Tibial nerve (tissue), 4 donors: ENCODE results near the gene SPATA20. TPM values are rescaled to one million over a fixed set of nuclear protein-coding genes. Genes with fewer than 3 reads are reported as not detected.

Experiments
- DNase-seq, 2 donors: peaks; one replicate each; pipeline ENCODE4 v3.0.0-alpha.2; 2019; ENCODE audit warnings: low spot score in 2 of 2
- H3K27ac ChIP-seq, 4 donors: fragments of 200-600 bp; sonication (generic) in 3 of 4; one replicate each; pipeline ENCODE4 v1.5.1; 2017 to 2019; ENCODE audit warnings: mild to moderate bottlenecking in 1 of 4
- H3K27me3 ChIP-seq, 2 donors: fragments of 200-600 bp; sonication (generic) in 1 of 2; one replicate each; pipeline versions ENCODE4 v1.5.1 to v1.6.0; 2017 to 2019
- H3K36me3 ChIP-seq, 3 donors: fragments of 200-600 bp; sonication (generic); one replicate each; pipeline ENCODE4 v1.5.1; 2018 to 2019
- H3K4me1 ChIP-seq, 4 donors: fragments of 200-600 bp; sonication (generic) in 3 of 4; one replicate each; pipeline ENCODE4 v1.5.1; 2017 to 2019
- H3K4me3 ChIP-seq, 4 donors: fragments of 200-600 bp; sonication (generic) in 3 of 4; one replicate each; pipeline ENCODE4 v1.5.1; 2017 to 2019; ENCODE audit warnings: mild to moderate bottlenecking in 1 of 4, moderate library complexity in 1 of 4
- H3K9me3 ChIP-seq, 4 donors: fragments of 200-600 bp; sonication (generic) in 3 of 4; one replicate each; pipeline ENCODE4 v1.5.1; 2017 to 2019
- EP300 ChIP-seq, 2 donors: sonication (generic); formaldehyde crosslinking; IDR thresholded peaks; one replicate each; pipeline ENCODE4 v1.6.1; 2017; ENCODE audit warnings: antibody characterized with exemption in 2 of 2, mild to moderate bottlenecking in 1 of 2
- POLR2A ChIP-seq, 2 donors: fragments of 450-650 bp; IDR thresholded peaks; one replicate each; pipeline ENCODE4 v1.6.1; 2017; ENCODE audit warnings: antibody characterized with exemption in 2 of 2, mild to moderate bottlenecking in 2 of 2, moderate library complexity in 2 of 2
- WGBS, 2 donors: methylation state at CpG; one replicate each; pipeline ENCODE4 v1.1.5; 2018; 5-methylcytosine and 5-hydroxymethylcytosine counted together
- total RNA-seq, 4 donors: library from RNA; depleted of rRNA; stranded (reverse); fragments of >200 nt; gene quantifications; one replicate each; pipeline ENCODE4 v1.1.0, GENCODE V29; 2016
- TF ChIP-seq, protein P1 (sequence below), 5 experiments: fragments of 200-600 bp in 3 of 5; fragments of 450-650 bp in 2 of 5; sonication (generic) in 3 of 5; IDR thresholded peaks; one replicate each; pipeline ENCODE4 v1.5.1; 2016 to 2019; ENCODE audit warnings: antibody characterized with exemption in 5 of 5, mild to moderate bottlenecking in 3 of 5, moderate library complexity in 2 of 5

Gene SPATA20
- total RNA-seq, 4 donors from 2014 or later = 80.8 to 151 (median 89.6) TPM

DNA sequence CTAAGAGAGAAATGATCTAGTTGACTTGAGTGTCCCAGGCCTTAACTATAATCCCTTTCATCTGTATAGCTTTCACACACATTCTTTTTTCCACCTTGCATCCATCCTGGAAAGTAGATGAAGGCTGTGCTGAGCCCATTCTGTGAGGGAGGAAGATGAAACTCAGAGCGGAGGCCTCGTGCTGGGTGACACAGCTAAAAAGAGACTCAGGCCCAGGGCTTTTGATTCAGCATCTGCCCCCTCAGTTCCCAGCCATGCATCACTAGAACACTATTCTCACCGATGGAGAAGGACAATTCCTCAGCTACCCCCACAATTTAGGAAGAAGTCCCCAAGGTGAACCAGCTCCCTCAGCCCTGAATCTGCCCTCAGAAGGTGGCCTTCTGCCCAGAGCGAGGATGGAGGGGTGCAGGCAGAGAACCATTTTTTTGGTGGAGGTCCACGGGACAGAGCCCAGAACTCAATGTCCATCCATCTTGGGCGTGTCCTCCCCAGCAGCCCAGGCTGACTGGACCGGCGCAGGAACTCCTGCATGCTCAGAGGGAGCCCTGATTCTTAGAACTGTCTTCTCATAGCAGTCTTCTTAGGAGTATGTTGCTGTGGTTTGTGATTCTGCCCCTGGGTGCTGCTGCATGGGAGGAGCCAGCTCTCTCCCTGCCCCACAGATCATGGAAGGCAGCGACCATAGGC lies 44.5 kb upstream of the SPATA20 start:
- DNase-seq = no peak
- H3K27ac ChIP-seq = no peak overlapping the region
- H3K9me3 ChIP-seq = no peaks in the 10 kb centered on the region
- no peaks in the 10 kb centered on the region for H3K4me1 ChIP-seq
- no peaks in the 10 kb centered on the region for H3K27me3 ChIP-seq
- H3K36me3 ChIP-seq = no peaks in the 10 kb centered on the region
- H3K4me3 ChIP-seq = no peak overlapping the region
- TF ChIP-seq, protein P1, sequence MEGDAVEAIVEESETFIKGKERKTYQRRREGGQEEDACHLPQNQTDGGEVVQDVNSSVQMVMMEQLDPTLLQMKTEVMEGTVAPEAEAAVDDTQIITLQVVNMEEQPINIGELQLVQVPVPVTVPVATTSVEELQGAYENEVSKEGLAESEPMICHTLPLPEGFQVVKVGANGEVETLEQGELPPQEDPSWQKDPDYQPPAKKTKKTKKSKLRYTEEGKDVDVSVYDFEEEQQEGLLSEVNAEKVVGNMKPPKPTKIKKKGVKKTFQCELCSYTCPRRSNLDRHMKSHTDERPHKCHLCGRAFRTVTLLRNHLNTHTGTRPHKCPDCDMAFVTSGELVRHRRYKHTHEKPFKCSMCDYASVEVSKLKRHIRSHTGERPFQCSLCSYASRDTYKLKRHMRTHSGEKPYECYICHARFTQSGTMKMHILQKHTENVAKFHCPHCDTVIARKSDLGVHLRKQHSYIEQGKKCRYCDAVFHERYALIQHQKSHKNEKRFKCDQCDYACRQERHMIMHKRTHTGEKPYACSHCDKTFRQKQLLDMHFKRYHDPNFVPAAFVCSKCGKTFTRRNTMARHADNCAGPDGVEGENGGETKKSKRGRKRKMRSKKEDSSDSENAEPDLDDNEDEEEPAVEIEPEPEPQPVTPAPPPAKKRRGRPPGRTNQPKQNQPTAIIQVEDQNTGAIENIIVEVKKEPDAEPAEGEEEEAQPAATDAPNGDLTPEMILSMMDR (IDR thresholded peaks at IDR 0.05) = no peak
- TF ChIP-seq POLR2A (IDR thresholded peaks at IDR 0.05) (no peak), EP300 (IDR thresholded peaks at IDR 0.05) (no peak)
- 83 to 90% methylated on average over 8 of the region's 9 CpGs for WGBS, 2 donors

DNA sequence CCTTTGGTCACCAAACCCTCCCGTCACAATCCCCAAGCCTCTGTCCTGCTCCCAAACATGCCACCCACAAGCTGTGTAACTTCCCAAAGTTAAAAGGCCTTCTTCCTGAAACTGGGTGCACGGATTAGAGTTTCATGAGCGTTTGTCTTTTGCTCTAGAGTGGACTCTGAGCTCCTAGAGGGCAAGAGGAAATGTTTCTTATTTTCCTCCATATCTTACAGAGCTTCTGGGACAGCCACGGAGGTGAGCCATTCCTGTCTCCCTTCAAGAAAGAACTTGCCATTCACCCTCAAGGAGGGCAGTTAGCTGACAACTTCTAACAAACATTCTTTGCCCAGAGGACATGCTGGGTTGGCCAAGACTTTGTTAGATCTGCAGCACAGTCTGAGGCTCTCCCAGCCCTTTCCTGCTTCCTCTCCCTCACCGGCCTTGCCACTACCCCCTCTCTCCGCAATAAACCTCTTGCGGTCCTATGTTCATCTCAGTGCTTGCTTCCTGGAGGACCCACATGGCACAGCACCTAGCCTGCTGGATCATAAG lies 41.3 kb upstream of the SPATA20 start:
- Histone ChIP-seq H3K27me3 (no peaks in the 10 kb centered on the region), H3K27ac (peak overlapping the region in 1 of 4 donors; percentile 28), H3K4me1 (peaks cover 0 to 19% (median 8%) of the 10 kb centered on the region in 4 donors), H3K36me3 (no peaks in the 10 kb centered on the region), H3K4me3 (no peak overlapping the region), H3K9me3 (no peaks in the 10 kb centered on the region)
- TF ChIP-seq EP300 (IDR thresholded peaks at IDR 0.05) (no peak), POLR2A (IDR thresholded peaks at IDR 0.05) (no peak)
- TF ChIP-seq, protein P1 (IDR thresholded peaks at IDR 0.05) = no peak
- no peak for DNase-seq
- WGBS, 2 donors = 73 to 78% methylated on average over 7 of the region's 7 CpGs

DNA sequence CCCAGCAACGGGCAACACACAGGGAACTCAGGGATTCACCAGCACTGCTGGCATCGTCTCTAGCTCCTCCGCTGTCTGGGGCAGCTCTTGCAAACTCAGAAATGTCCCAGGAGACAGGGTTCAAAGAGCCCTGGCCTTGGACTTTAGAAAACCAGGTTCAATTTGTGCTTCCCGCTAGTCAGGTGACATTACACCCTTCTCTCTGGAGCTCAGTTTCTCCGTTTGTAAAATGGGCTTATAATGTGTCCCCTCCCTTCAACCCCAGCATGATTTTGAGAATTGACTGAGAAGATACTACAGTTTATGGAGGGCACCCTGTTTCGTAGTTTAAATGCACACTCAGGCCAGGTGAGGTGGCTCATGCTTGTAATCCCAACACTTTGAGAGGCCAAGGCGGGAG lies 40.7 kb upstream of the SPATA20 start:
- no peak for DNase-seq
- Histone ChIP-seq H3K4me1 (peaks cover 0 to 25% (median 8%) of the 10 kb centered on the region in 4 donors), H3K27me3 (no peaks in the 10 kb centered on the region), H3K4me3 (no peak overlapping the region), H3K9me3 (no peaks in the 10 kb centered on the region), H3K36me3 (no peaks in the 10 kb centered on the region), H3K27ac (no peak overlapping the region)
- 77 to 80% methylated on average over 7 of the region's 7 CpGs for WGBS, 2 donors
- TF ChIP-seq EP300 (IDR thresholded peaks at IDR 0.05) (no peak), POLR2A (IDR thresholded peaks at IDR 0.05) (no peak)
- TF ChIP-seq, protein P1 (IDR thresholded peaks at IDR 0.05) = no peak

DNA sequence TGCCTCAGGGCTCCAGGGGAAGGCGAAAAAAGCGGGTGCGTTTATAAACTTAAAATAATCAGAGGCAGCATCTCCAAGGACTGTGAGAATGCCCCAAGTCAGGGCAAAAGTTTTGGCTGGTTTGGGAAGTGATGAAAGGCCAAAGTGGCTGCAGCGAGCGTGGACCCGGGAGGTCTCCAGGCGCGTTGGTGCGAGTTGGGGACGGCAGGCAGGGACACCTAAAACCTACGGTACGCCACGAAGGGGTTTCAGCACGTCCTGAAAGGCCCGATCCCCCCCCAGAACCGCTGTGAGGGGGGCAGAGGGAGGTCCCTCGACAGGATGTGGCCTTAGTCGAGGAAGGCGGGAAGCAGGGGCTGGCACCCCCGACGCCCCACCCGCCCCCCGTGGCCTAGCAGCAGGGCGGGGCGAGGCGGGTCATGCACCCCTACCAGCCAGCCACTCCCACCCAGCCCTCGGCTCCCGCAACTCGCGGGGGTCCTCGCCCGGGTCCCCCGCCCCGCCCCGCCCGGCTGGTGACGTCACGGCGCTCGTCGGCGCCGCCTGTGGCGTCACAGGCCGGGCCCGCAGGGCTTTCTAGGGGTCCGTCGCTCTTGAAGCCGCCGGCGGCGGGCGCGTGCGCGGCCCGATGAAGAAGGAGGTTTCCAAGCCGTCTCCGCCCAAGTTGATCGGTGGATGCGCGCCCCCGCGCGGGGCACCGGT lies 39.0 kb upstream of the SPATA20 start, which contains the start of gene MYCBPAP:
MYCBPAP (plus strand) TSS at position 569 of the 702 bp plus-strand sequence. CDS start 236 bp downstream, outside the sequence.
- TF ChIP-seq EP300 (IDR thresholded peaks at IDR 0.05) (peak in 1 of 2 donors; percentile 46), POLR2A (IDR thresholded peaks at IDR 0.05) (peak in 1 of 2 donors; percentile 53)
- TF ChIP-seq, protein P1 (IDR thresholded peaks at IDR 0.05) = peak in 2 of 5 experiments; percentile 15 to 42
- peak within 1 kb of the TSS; percentile 53 to 81 (median 63) for H3K4me3 ChIP-seq
- H3K27me3 ChIP-seq = no peaks in the 10 kb centered on the region
- DNase-seq = peak; percentile 68 to 77
- H3K9me3 ChIP-seq = no peaks in the 10 kb centered on the region
- 7% methylated on average over 41 to 47 of the region's 66 CpGs for WGBS, 2 donors
- peak within 1 kb of the TSS; percentile 78 to 93 (median 84) for H3K27ac ChIP-seq
- H3K36me3 ChIP-seq = no peaks in the 10 kb centered on the region
- H3K4me1 ChIP-seq = peaks cover 0 to 30% (median 8%) of the 10 kb centered on the region in 4 donors
